D721Med (cell line): ENCODE results near the gene LYSMD3.

Experiments used
- DNase-seq: peaks from one replicate; pipeline ENCODE4 v3.0.0; 2011; ENCODE audit warnings: low spot score; ENCODE audit not compliant: insufficient read length
- FAIRE-seq: peaks from 2 replicates; lab custom pipeline; 2011; peaks lifted over from hg19 to GRCh38; lab: Jason Lieb, UNC
- TF ChIP-seq, protein P1 (sequence below): IDR thresholded peaks from 2 replicates; pipeline ENCODE4 v1.5.1; 2012; ENCODE audit warnings: mild to moderate bottlenecking, control low read depth; ENCODE audit not compliant: insufficient read depth; ENCODE audit errors: missing control alignments

Gene LYSMD3

DNA sequence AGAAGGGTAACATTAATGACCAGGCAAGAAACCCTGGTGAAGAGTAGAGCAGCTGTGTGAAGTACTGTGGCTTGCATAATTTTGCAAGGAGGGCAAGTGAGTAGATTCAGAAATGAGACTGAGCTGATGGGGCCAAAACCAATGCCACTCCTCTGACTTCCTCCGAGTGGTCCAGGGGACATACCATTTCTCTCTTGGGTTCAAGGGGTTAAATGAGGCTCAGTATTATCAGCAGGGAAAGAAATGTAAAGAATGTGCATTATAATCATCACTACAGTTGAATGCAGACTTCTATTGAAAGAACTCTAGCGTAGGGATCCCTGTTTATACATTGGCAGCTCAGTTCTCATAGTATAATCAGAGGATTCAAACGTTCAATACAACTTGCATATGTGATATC, 44.8 kb downstream of the LYSMD3 start:
- DNase-seq: no peak
- TF ChIP-seq, protein P1, sequence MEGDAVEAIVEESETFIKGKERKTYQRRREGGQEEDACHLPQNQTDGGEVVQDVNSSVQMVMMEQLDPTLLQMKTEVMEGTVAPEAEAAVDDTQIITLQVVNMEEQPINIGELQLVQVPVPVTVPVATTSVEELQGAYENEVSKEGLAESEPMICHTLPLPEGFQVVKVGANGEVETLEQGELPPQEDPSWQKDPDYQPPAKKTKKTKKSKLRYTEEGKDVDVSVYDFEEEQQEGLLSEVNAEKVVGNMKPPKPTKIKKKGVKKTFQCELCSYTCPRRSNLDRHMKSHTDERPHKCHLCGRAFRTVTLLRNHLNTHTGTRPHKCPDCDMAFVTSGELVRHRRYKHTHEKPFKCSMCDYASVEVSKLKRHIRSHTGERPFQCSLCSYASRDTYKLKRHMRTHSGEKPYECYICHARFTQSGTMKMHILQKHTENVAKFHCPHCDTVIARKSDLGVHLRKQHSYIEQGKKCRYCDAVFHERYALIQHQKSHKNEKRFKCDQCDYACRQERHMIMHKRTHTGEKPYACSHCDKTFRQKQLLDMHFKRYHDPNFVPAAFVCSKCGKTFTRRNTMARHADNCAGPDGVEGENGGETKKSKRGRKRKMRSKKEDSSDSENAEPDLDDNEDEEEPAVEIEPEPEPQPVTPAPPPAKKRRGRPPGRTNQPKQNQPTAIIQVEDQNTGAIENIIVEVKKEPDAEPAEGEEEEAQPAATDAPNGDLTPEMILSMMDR: no peak
- FAIRE-seq: no peak

- no peak for DNase-seq
- FAIRE-seq: no peak
- TF ChIP-seq, protein P1: no peak
These were observed 46.2 kb downstream of the LYSMD3 start for GRCh38 chr5:90483206-90483605.

- no peak for FAIRE-seq
- TF ChIP-seq, protein P1: no peak
These were observed 48.7 kb downstream of the LYSMD3 start for GRCh38 chr5:90480699-90481098.

GRCh38 chr5:90479611-90480385, 49.6 kb downstream of the LYSMD3 start:
- TF ChIP-seq, protein P1: no peak
- DNase-seq (no peak), FAIRE-seq (no peak)

More at GRCh38 chr5:90480699-90481098, 48.7 kb downstream of the LYSMD3 start:
- no peak for DNase-seq

GRCh38 chr5:90477621-90478215, 51.7 kb downstream of the LYSMD3 start:
- TF ChIP-seq, protein P1: no peak
- FAIRE-seq: no peak
- no peak for DNase-seq

DNA sequence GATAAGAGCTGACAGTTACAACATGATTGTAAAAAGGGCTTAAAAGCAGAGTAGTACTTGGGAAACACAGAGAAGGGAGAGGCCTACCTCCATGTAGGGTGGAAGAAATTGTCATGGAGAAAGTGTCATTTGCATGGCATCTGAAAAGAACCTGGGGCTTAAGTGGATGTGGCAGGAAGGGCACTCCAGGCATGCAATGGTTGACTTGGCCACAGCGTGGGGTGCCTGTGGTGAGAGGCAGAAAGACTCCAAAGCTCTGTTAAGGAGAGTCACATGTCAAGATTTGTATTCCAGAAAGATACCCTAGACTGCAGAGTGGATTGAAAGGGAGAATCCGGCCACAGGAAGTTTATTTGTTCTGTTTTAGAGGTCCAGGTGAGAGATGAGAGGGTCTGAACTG, 52.3 kb downstream of the LYSMD3 start:
- no peak for FAIRE-seq
- TF ChIP-seq, protein P1: no peak
- no peak for DNase-seq

- FAIRE-seq (no peak), DNase-seq (no peak)
- TF ChIP-seq, protein P1: no peak
These were observed 53.0 kb downstream of the LYSMD3 start for GRCh38 chr5:90476391-90476790.
